HG02623 (cell line): ENCODE measurements around the gene COX4I1.
"Not testable (repeated sequence)": the region's sequence is repeated elsewhere in the genome, so short reads cannot be mapped to it uniquely, and the experiment has no call there.

Source experiments
- ATAC-seq: cut with Tn5 transposase; IDR thresholded peaks from one replicate; pipeline ENCODE4 v1.9.1; 2021; ENCODE audit warnings: moderate library complexity; ENCODE audit not compliant: unreplicated experiment

The COX4I1 gene

DNA sequence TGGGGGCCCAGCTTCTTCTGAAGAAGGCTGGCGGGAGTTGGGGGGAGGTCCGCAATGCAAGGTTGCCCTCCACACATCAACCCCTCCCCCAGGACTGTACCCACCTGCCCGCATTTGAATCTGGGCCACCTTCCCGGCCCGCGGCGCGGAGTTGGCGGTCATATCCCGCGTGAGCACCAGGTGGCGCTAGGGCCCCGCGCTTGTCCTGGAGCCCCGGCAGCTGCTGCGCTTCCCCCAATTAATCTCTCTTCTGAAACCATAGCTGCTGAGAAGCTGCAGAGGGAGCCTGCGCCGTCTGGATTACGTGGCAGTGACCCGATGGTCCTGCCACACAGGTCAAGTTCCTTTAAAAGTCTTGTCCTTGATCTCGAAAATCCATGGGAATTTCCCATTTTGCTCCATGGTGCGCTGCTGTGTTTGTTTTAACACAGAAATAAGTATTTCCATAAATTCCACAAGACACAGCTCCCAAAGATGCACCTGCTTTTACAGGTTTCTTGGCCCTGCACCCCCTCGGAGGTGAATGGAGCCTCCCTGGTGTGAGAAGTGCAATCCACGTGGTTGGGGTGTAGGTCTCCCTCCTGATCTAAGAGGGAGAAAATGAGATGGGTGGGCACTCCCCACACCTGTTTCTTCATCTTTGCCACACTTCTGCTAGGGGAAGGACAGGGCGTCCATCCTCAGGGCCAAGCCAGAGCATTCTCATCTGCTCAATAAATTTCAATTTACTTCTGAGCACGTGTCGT is 22.1 kb downstream of the COX4I1 start:
- peak; percentile 59 for ATAC-seq

DNA sequence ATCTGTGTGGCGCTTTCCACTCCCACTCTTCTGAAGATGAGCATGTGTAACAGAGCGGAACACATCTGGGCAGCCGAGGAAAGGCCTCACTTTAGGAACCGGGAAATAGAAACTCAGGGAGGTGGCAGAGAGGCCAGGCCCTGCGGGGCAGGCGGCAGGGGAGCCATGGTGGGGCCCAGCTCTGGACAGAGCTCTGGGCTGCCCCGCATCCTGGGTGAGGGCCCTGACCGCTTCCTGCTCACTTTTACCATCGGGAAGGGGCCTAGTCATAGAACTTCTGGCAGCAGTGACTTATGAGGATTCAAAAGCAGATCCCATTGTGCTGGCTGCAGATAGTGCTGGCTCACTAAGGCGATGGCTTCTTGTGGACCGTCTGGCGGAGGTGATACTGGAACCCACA is 22.6 kb downstream of the COX4I1 start:
- ATAC-seq, result no peak

DNA sequence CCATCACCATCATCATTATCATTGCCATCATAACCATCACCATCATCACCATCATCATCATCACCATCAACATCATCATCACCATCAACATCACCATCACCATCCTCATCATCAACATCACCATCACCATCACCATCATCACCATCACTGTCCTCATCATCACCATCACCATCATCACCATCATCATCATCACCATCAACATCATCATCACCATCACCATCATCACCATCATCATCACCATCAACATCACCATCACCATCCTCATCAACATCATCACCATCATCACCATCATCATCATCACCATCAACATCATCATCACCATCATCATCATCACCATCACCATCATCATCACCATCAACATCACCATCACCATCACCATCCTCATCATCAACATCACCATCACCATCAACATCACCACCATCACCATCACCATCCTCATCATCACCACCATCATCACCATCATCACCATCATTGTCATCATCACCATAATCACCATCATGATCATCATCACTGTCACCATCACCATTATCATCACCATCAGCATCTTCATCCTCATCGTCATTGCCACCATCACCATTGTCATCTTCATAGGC is 23.9 kb downstream of the COX4I1 start:
- ATAC-seq, result no peak

- no peak for ATAC-seq
Measured at GRCh38 chr16:85824161-85825135, 25.0 kb downstream of the COX4I1 start.

DNA sequence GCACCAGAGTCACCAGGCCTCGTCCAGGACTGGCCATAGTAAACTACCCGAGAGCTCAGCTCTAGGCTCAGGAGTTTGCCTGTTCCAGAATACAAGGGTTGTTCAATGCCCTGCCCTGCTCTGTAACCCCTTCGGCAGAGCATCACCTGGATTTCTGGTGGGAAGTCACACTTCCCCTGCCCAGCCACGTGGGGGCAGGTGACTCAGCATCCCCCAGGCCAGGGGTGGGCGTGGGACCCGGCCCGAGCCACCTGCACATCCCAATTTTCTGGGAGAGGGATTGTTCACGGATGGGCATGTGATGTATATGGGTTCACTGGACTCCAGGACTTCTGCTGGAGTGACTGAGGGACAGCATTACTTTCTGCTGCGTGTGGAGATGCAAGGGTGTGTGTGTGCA is 25.8 kb downstream of the COX4I1 start:
- ATAC-seq, result no peak

DNA sequence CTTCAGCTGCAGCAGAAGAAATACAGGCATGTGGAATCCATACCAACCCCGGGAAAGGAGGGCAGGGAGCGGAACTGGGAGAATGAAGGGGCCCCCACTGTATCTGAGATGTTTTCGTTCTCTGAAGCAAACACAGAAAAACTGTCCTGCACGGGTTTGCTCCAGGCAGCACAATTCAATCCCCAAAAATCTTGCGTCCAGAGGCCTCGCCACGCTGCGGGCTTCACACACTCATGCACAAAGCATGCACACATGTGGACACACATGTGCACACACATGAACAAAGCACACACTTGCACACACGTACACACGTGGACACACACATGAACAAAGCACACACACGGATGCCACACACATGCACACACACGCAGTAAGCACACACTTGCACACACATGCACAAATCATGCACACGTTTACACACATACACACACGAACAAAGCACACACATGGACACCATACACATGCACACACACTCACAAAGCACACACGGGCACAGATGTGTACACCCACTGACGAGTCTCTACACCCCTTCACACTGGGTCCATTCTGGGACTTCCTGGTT is 27.3 kb downstream of the COX4I1 start:
- ATAC-seq, result no peak

DNA sequence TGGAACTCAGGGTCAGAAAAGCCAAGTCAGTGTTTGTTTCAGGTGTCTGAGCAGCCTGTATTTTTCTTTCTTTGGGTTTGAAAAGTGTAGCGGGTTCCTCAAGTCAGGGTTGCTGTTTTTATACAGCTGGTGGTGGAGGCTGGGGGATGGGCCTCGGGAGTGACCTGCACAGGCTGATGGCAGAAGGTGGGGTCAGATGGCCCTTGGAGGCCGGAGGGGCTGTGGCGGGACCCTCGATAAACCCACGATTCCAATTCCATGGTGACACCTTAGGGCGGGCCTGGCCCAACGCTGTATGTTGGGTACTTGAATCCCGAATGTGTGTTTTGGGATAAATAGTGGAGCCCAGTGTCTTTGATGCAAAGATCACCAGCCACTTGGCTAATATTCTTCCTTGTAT is 28.7 kb downstream of the COX4I1 start:
- ATAC-seq, result no peak

DNA sequence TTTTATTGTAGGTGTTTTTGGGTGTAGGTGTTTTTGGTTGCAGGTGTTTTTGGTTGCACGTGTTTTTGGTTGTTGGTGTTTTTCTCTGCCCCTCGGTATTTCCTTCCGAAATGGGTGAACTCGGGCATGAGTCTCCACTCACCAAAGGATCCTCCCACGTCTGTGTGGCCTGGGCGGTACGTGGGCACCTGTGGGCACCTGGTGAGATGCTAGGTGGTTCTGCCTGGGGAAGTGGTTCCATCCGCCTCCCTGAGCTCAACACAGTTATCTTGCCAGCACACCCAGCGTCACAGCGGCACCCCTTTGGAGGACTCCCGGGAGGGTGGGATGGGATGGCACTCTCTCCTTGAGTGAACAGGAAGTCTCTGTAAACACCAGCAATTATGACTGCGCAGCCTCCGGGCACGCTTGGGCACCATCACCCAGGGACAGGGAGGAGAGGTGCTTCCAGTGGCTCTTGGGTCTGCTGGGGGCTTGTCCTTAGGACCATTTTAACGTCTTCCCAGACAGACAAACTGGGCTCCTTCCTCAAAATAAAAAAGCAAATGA is 29.8 kb downstream of the COX4I1 start:
- no peak for ATAC-seq

GRCh38 chr16:85829751-85830445 is 30.4 kb downstream of the COX4I1 start:
- no peak for ATAC-seq

- ATAC-seq, result no peak
Measured at GRCh38 chr16:85830821-85831220, 31.3 kb downstream of the COX4I1 start.

- no peak for ATAC-seq
Measured at GRCh38 chr16:85832570-85833218, 33.2 kb downstream of the COX4I1 start.

DNA sequence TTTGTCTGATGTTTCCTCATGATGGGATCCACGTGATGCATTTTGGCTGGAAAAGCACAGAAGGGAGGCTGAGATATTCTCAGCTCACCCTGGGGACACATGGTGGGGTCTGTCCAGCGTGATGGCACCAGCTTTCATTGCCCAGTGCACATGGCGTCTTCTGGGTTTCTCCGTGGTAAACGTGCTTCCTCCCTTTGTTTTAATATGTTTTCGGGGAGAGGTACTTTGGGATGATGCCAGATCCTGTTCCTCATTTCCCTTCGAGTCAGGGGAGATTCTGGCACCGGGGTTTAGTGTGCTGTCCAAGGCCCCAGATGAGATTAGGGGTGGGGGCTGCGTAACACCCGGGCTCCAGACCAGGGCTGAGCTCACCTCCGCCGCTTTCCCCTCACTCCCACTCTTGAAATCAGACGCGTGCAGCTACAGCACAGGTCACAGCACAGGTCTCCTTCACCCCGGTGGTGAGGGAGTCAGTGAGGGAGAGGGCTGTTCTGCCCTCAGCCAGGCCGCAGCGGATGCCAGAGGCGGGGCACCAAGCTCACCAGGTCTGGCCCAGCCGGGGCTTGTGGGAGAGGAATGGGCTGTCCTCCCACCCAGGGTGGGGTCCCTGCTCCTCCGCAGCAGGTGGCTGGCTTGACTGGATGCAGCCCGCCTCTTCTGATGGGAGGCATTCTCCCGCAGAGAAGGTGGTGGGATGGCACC is 33.9 kb downstream of the COX4I1 start:
- ATAC-seq, result no peak

- no peak for ATAC-seq
Measured at GRCh38 chr16:85834741-85835140, 35.2 kb downstream of the COX4I1 start.

- no peak for ATAC-seq
Measured at GRCh38 chr16:85835227-85835751, 35.8 kb downstream of the COX4I1 start.

- no peak for ATAC-seq
Measured at GRCh38 chr16:85835956-85836705, 36.6 kb downstream of the COX4I1 start.

DNA sequence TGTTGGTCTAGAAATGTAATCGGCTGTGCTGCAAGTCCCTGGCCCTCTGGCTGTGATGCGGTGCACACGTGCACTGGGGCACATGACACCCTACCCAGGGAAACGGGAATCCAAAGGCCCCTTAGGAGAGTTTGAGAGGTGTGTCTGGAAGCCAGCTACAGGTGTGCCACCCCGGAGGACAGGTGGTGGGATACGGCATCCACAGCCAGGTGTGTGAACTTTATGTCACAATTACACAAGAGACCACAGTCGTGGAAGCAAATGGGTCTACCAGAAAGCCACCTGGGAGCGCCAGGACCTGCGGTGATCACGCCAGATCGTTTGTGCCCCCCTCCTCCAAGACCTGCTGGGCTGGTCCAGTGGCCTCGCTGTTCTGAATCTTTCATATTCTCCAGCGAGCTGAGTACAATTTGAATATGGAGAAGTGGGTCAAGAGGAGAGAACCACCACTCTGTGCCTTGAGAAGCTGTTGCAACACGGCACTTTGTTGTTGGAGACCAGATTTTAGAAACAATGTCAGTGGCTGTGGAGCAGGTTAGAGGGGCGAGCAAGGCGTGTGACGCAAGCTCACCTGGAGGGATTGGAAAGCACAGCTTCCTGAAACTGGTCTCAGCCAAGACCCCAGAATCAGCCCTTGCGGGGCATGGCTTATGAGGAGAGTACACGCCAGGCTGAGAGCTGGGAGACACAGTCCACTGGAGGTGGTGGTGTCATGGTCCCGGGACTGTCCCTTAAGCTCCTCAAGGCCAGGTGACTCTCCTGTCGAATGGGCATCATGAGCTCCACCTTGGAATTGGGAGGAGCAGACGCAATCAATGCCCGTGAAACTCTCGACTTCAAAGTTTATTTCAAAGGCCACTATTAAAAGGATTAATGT is 37.4 kb downstream of the COX4I1 start:
- no peak for ATAC-seq

DNA sequence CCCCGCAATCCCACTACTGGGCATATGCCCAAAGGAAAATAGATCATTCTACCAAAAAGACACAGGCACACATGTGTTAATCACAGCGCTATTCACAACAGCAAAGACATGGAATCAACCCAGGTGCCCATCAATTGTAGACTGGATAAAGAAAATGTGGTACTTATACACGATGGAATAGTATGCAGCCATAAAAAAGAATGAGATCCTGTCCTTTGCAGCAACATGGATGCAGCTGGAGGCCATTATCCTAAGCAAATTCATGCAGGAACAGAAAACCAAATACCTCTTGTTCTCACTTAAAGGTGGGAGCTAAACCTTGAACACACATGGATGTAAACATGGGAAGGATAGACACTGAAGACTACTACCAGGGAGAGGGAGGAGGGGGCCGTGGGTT is 38.2 kb downstream of the COX4I1 start:
- not testable (repeated sequence) for ATAC-seq
